ENCODE measurements around the gene PDE8A. TPM values are rescaled to one million over a fixed set of nuclear protein-coding genes. Genes with fewer than 3 reads are reported as not detected.

The PDE8A gene
- total RNA-seq, 1 experiment from 2014 or later, result 32.0 TPM

DNA sequence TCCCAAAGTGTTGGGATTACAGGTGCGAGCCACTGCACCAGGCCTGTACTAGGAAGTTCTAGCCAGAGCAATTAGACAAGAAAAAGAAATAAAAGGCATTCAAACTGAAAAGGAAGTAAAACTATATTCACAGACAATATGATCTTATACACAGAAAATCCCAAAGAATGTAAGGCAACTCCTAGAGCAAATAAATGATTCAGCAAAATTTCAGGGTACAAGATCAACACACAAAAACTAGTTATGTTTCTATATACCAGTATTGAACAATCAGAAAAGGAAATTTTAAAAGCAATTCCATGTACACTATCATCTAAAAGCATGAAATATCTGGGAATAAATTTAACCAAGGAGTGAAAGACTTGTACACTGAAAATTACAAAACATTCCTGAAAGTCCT, 180.6 kb downstream of the PDE8A start:
- H3K4me3 Mint-ChIP-seq (ENCODE audit: unreplicated experiment), result no peak overlapping the region
- peaks cover 10% of the 10 kb centered on the region for H3K36me3 Mint-ChIP-seq (ENCODE audit: insufficient read depth, unreplicated experiment)
- H3K4me1 Mint-ChIP-seq (ENCODE audit: low read depth, unreplicated experiment), result peaks cover 11% of the 10 kb centered on the region
- POLR2A ChIA-PET, result no interaction called here
- H3K36me3 ChIP-seq (ENCODE audit: control insufficient read depth, insufficient read depth, low read length), result no peaks in the 10 kb centered on the region
- no TSS peak for BruUV-seq (replicated peaks)
- H3K4me3 ChIP-seq (ENCODE audit: low read depth, low read length), result no peak overlapping the region
- H3K27me3 ChIP-seq (replicated peaks; ENCODE audit: control insufficient read depth, insufficient read depth, low read length), result no peaks in the 10 kb centered on the region
- peaks cover under 1% of the 10 kb centered on the region for H3K27me3 Mint-ChIP-seq (ENCODE audit: insufficient read depth, unreplicated experiment)
- no peak for DNase-seq
- no peak overlapping the region for H3K27ac Mint-ChIP-seq (ENCODE audit: unreplicated experiment)
- H3K4me1 ChIP-seq, result peaks cover 8% of the 10 kb centered on the region; the same call in 1 of the 2 replicates
- no peaks in the 10 kb centered on the region for H3K9me3 Mint-ChIP-seq (ENCODE audit: unreplicated experiment)
- H3K9me3 ChIP-seq, result peaks cover 6% of the 10 kb centered on the region; the same call in 1 of the 2 replicates
- intact Hi-C loops (cut with micrococcal nuclease; ENCODE audit: unreplicated experiment), result no loop called here
- TF ChIP-seq, protein P1, sequence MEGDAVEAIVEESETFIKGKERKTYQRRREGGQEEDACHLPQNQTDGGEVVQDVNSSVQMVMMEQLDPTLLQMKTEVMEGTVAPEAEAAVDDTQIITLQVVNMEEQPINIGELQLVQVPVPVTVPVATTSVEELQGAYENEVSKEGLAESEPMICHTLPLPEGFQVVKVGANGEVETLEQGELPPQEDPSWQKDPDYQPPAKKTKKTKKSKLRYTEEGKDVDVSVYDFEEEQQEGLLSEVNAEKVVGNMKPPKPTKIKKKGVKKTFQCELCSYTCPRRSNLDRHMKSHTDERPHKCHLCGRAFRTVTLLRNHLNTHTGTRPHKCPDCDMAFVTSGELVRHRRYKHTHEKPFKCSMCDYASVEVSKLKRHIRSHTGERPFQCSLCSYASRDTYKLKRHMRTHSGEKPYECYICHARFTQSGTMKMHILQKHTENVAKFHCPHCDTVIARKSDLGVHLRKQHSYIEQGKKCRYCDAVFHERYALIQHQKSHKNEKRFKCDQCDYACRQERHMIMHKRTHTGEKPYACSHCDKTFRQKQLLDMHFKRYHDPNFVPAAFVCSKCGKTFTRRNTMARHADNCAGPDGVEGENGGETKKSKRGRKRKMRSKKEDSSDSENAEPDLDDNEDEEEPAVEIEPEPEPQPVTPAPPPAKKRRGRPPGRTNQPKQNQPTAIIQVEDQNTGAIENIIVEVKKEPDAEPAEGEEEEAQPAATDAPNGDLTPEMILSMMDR (IDR thresholded peaks at IDR 0.05; ENCODE audit: insufficient read depth in 1 of 2, low read depth in 1 of 2, low read length in 1 of 2, severe bottlenecking in 1 of 2, unreplicated experiment in 1 of 2), result no peak
- CTCF ChIA-PET, result no interaction called here

GRCh38 chr15:85164841-85165466, 183.3 kb downstream of the PDE8A start:
- H3K4me1 Mint-ChIP-seq (ENCODE audit: low read depth, unreplicated experiment), result peaks cover 11% of the 10 kb centered on the region
- Histone ChIP-seq H3K4me3 (ENCODE audit: low read depth, low read length) (no peak overlapping the region), H3K36me3 (ENCODE audit: control insufficient read depth, insufficient read depth, low read length) (no peaks in the 10 kb centered on the region), H3K4me1 (0 out of 2 replicates have a peak, but pooled peaks cover 4% of the 10 kb centered on the region), H3K27me3 (replicated peaks; ENCODE audit: control insufficient read depth, insufficient read depth, low read length) (no peaks in the 10 kb centered on the region), H3K9me3 (peaks cover 6% of the 10 kb centered on the region)
- peak; percentile 61 to 70 for DNase-seq
- no peaks in the 10 kb centered on the region for H3K9me3 Mint-ChIP-seq (ENCODE audit: unreplicated experiment)
- POLR2A ChIA-PET, result interaction anchor here (0.7 kb wide), 1 partner anchor 23 kb away, joined by 3 read pairs; no protein-coding TSS in a partner anchor
- peak overlapping the region; percentile 9 for H3K27ac Mint-ChIP-seq (ENCODE audit: unreplicated experiment)
- TF ChIP-seq, protein P1 (IDR thresholded peaks at IDR 0.05; ENCODE audit: insufficient read depth in 1 of 2, low read depth in 1 of 2, low read length in 1 of 2, severe bottlenecking in 1 of 2, unreplicated experiment in 1 of 2), result no peak
- peak overlapping the region; percentile 25 for H3K4me3 Mint-ChIP-seq (ENCODE audit: unreplicated experiment)
- H3K36me3 Mint-ChIP-seq (ENCODE audit: insufficient read depth, unreplicated experiment), result peaks cover 10% of the 10 kb centered on the region
- CTCF ChIA-PET, result no interaction called here
- BruUV-seq (replicated peaks), result no TSS peak
- H3K27me3 Mint-ChIP-seq (ENCODE audit: insufficient read depth, unreplicated experiment), result no peaks in the 10 kb centered on the region
- intact Hi-C loops (cut with micrococcal nuclease; ENCODE audit: unreplicated experiment), result no loop called here

DNA sequence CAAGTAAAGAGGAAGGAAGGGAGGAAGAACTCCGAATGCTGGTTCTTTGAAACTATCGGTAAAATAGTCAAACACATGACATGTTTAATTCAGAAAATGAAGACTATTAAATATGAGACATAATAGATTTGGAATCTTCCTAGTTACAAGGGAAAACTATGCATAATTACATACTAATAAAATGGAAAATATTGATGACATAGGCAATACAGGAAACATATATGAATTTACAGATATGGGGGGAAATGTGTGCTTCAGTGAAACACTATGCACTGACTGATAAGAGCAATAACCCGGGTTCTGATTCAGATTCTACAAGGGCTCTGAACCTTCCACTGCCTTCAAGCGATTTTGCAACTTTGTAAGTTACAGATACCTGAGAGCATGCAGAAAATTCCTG, 185.9 kb downstream of the PDE8A start:
- H3K9me3 ChIP-seq, result peaks cover 10% of the 10 kb centered on the region
- H3K4me3 Mint-ChIP-seq (ENCODE audit: unreplicated experiment), result no peak overlapping the region
- no TSS peak for BruUV-seq (replicated peaks)
- ChIA-PET CTCF (no interaction called here), POLR2A (no interaction called here)
- H3K36me3 Mint-ChIP-seq (ENCODE audit: insufficient read depth, unreplicated experiment), result peaks cover 16% of the 10 kb centered on the region
- H3K36me3 ChIP-seq (ENCODE audit: control insufficient read depth, insufficient read depth, low read length), result no peaks in the 10 kb centered on the region
- no peak for DNase-seq
- H3K27me3 ChIP-seq (replicated peaks; ENCODE audit: control insufficient read depth, insufficient read depth, low read length), result no peaks in the 10 kb centered on the region
- H3K27ac Mint-ChIP-seq (ENCODE audit: unreplicated experiment), result no peak overlapping the region
- 0 out of 2 replicates have a peak, but pooled peaks cover 4% of the 10 kb centered on the region for H3K4me1 ChIP-seq
- H3K9me3 Mint-ChIP-seq (ENCODE audit: unreplicated experiment), result peaks cover 26% of the 10 kb centered on the region
- TF ChIP-seq, protein P1 (IDR thresholded peaks at IDR 0.05; ENCODE audit: insufficient read depth in 1 of 2, low read depth in 1 of 2, low read length in 1 of 2, severe bottlenecking in 1 of 2, unreplicated experiment in 1 of 2), result no peak
- no peaks in the 10 kb centered on the region for H3K27me3 Mint-ChIP-seq (ENCODE audit: insufficient read depth, unreplicated experiment)
- no peak overlapping the region for H3K4me3 ChIP-seq (ENCODE audit: low read depth, low read length)
- H3K4me1 Mint-ChIP-seq (ENCODE audit: low read depth, unreplicated experiment), result peaks cover 11% of the 10 kb centered on the region
- intact Hi-C loops (cut with micrococcal nuclease; ENCODE audit: unreplicated experiment), result no loop called here
